Pons (tissue), 1 donor: Measurements from ENCODE around the gene PWP2.
"Not testable (repeated sequence)": the region's sequence is repeated elsewhere in the genome, so short reads cannot be mapped to it uniquely, and the experiment has no call there.

Experiments used
- DNase-seq: peaks from one replicate; pipeline ENCODE4 v3.0.0-alpha.2; 2016; ENCODE audit warnings: low spot score

PWP2 gene

DNA sequence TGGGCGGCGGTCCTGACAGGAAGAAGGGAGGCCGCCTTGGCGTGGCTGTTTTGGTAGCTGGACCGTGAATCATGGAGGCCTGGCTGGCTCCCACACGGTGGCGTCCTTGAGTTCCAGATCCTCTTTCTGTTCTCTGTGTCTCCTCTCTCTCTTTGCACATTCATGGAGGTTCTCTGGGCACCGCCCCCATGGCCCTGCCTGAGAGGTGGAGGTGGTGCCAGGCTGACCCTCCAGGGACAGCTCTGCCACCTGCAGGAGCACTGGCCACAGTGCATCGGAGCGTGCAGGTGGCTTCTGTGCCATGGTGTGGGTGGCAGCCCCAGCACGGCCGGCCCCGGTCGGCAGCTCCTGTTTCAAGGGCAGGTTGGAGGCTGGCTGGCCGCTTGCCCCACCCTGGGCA lies 30.8 kb downstream of the PWP2 start:
- not testable (repeated sequence) for DNase-seq

DNA sequence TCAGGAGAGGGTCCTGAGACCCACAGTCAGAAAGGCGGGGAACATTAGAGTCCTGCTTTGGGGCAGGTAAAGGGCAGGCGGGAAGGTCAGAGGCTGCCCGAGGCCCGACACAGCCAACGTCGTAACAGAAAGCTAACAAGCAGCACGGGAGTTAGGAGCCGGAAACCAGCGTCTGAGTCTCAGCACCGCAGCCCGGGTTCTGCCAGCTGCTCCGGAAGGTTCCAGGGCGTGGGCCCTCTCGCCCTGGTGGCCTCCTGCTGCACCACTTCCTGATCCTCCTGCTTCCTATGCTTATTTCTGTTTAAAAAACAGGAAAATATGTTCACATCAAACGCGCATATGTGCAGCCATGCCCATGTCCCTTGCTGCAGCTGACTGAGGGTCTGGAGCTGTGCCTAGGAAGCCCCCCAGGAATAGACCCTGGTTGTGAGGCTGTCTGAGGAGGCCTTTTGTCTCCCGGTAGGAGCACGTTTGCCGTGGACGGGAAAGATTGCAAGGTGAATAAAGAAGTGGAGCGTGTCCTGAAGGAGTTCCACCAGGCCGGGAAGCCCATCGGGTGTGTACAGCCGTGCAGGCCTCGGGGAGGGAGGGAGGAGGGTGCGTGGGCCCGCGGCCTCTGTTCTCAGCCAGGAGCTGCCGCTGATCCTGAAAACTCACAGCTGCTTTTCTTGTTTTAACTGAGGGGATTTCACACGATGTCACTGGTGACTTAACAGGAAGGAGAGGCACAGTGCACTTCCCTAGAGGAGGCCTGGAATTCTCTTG lies 32.8 kb downstream of the PWP2 start:
- not testable (repeated sequence) for DNase-seq

DNA sequence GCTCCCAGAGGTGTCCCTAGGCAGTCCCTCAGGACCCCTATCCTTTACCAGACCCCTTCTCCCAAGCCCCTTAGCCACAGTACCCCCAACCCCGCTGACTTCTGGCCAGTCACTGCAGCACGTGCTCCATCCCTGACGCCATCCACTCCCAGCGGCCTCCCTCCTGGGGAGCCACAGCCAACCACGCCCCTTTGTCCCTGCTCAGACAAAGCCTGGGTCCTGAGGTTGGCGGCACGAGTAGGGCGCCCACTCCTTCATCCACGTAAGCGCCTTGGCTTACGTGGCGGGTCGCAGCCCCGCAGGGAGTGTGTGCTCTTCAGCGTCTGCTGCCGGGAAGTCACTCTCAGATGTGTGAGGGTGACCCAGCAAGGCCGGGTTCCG lies 33.3 kb downstream of the PWP2 start:
- DNase-seq: not testable (repeated sequence)

DNA sequence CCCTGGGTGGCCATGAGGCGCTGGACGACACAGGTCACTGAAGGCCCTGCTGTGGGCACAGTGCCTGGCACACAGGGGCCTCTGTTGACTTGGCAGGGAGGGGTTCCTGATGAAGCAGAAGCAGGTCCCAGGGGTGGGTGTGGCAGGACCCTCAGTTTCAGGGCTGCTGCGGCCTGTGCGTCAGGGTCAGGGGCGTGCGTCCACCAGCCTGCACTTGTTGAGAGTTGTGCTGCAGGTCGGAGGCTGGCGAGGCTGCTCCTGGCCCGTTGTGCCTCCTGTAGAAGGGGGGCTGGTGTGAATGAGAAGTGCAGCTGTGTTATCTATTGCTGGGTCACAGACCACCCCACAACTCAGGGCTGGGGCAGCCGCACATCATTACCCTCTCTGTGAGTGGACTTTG lies 35.3 kb downstream of the PWP2 start:
- not testable (repeated sequence) for DNase-seq

DNA sequence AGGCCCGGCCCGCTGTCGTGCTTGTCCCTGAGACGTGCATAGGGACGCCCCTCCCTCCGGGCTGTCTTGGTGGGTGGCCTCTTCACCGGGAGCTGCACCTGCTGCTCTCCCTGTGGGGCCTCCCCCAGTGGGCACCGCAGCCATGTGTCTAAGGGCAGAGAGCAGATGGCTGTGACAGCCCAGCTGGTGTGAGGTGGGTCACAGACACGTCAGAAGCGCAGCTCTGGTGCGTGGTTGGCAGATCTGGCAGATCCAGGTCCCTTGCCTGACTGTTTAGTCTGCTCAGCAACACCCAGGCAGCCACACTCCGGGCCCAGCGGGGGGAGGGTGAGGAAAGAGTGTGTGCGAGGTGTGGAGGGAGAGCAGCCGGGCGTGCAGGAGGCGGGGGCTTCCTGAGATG lies 36.2 kb downstream of the PWP2 start:
- DNase-seq: not testable (repeated sequence)

DNA sequence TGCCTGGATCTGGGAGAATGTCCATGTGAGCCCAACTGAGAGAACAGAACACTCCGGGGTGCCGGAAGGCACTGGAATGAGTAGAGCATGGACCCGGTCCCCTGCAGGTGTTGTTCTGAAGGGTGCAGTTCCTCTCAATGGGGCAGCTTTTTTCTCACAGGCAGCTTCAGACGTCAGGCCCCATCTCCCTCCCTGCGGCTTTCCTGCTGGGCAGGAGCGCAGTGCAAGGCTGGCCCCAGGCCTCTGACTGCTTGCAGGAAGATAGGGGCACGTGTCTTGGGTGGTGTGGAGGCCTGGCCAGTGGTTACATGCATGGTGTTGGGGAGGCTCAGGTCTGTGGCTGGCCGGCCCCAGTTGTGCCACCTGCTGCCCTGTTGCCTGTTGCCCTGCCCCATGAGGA lies 36.8 kb downstream of the PWP2 start:
- not testable (repeated sequence) for DNase-seq

DNA sequence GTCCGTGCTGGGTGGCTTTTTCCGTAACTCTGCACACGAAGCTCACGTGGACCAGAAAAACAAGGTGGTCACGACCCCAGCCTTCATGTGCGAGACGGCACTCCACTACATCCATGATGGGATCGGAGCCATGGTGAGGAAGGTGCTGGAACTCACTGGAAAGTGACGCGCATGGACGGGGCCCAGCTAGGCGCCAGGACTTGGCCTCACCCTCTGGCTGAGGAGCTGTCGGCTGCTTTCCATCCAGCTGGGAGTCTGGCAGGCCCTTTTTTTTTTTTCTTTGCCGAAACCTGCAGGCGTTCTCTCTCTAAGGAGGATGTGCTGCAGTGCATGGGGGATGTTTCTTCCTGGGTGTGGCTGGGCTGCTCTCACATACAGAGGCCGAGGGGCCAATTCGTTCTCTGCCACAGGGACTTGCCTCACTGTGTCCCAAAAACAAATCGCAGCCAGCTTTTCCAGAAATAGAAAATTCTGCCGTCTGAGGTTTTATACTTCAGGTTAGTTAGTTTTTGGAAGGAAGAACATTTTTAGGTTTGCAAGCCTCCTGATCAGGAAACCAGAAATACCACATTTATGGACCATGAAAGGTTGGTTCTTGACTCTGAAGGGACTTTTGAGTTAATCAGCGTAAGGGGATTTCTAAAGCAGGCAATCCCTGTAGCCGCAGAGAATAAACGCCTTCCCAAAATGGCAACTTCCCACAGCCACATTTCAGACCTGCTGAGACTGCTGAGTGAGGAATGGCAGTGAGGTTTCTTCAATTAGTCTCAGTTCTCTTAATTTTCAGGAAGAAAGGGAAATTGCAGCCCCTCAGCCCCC lies 37.8 kb downstream of the PWP2 start:
- not testable (repeated sequence) for DNase-seq

DNA sequence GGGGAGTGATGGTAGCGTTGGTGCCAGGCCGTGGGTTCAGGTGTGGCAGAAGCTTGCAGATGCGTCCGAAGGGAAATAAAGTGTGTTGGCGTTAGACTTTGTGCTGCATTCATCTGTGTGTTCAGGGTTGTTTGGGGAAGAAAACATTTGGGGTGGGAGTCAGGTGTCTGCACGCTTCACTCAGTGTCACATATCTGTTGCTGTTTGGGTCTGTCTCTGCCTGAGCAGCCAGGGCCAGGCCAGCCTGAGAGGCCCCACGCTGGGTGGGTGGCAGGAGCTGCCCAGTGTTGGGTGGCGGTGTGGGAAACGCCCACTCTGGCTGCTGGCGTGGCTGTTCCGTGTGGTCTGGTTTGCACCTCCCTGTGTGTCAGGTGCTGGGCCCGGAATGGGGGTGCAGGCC lies 38.4 kb downstream of the PWP2 start:
- DNase-seq: not testable (repeated sequence)

DNA sequence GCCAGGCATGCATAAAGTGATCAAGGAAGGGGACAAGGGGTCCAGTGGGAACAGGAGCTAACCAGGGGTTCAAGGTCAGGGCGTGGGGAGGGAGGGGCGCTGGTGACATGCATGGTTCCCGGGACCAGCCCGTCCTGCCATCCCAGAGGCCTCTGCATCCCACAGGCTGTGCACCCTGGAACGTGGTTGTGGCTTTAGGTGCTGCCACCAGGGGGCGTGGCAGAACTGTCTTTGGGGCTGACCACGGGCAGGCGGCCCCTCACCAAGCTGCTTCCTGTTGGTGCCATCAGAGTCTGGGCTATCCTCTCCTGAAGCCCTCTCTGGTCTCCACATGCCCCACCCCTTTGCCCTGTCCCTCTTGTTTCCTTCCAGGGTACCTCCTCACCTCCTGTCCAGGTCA lies 39.9 kb downstream of the PWP2 start:
- DNase-seq: not testable (repeated sequence)

DNA sequence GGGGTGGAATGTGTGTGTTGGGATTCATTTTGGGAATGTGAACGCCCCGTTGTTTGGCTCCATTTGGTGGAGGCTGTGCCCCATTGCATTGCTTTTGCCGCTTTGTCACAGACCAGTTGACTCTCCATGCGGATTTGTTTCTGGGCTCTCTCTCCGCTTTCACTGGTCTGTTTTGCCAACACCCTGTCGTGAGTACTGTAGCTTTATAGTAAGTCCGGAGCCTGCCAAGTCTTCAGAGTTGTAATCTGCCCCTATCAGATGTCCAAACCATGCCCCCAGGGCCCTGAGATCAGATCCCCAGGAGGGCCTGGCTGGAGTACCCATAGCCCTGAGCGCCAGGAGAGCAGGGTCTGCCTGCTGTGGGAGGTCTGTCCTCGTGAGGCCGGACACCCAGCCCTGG lies 43.1 kb downstream of the PWP2 start:
- DNase-seq: not testable (repeated sequence)

DNA sequence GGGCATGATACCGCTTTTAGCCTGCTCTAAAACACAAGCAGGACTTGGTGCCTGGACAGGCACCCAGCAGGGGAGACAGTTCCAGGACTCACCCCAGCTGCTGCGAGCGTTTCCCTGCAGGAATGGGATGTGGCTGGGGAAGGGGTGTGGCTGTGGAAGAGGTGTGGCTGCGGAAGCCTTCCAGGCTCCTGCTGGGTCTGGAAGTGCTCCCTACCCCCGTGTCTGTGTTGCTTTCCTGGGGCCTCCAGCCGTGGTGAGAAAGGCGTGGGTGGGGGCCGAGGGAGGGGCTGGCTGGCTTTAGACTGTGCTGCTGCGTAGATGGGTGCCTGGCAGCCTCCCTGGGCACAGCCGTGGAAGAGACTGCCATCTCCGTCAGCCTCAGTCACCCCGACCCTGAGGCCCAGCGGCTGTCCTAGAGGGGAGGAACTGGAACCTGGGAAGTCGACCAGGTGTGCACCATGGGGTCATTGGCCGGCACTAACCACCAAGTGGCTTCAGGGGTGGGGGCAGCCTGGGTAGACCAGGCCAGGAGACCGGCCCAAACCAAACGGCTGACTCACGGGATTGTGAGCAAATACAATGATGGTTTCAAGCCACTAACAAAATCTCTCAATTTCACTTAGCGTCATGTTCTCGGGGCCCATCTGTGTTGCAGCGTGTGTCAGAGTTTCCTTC lies 46.2 kb downstream of the PWP2 start:
- not testable (repeated sequence) for DNase-seq

DNA sequence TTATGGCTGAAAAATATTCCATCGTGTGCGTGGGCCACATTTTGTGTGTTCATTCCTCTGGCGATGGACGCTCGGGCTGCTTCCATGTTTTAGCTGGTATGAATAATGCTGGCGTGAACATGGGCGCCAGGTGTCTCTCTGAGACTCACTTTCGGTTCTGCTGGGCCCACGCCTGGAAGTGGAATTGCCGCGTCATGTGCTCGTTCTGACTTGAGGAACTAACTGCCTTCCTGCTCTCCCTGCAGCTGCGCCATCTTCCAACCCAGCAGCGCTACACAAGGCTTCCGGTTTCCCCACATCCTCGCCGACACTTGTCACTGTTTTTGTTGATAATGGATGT lies 46.7 kb downstream of the PWP2 start:
- DNase-seq: not testable (repeated sequence)

DNA sequence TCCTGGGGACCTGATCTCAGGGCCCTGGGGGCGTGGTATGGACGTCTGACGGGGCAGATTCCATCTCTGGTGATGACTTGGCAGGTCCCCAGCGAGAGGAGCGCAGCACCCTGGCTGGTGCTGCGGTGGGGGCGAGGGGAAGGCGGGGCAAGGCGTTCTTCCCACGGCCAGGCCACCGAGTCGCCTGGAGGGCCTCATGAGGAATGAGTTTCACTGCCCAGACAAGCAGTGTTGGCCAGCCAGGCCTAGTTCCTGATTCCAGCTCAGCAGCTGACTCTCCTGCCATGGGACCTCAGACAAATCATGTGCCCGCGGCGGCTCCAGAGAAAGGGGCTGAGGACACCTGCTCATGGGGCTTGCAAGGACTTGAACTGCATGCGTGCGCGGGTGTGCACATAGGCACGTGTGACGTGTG lies 47.6 kb downstream of the PWP2 start:
- DNase-seq: not testable (repeated sequence)

DNA sequence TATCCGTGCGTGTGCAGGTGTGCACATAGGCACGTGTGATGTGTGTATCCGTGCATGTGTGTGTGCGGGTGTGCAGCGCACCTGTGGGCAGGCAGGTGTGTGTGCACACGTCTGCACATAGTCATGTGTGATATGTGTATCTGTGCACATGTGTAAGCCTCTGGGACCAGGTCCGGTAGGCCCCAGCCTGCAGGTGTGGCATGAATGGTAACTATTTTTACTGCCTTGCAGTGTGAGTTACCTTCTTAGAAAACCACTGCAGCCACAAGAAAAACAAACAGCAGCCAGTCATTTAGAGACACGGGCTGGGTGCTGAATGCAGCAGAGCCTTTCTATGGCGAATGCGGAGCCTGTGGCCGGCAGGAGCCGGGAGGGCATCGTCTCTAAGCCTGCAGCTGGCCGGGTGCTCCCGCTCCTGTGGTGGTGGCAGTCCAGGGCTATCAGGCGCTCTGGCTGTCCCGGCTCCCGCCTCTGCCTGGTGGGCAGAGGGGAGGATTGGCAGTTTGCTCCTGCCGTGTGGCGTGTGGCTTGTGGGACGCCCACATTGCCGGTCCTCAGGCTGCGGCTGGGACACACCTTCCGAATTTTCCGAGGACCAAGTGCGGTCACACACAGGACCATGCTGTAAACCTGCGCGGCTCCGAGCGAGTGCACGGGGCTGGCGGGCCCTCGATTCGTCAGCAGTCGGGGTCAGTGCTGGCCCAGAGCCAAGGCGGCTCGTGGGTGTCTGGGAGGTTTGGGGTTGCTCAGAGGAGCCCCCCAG lies 48.2 kb downstream of the PWP2 start:
- not testable (repeated sequence) for DNase-seq

DNA sequence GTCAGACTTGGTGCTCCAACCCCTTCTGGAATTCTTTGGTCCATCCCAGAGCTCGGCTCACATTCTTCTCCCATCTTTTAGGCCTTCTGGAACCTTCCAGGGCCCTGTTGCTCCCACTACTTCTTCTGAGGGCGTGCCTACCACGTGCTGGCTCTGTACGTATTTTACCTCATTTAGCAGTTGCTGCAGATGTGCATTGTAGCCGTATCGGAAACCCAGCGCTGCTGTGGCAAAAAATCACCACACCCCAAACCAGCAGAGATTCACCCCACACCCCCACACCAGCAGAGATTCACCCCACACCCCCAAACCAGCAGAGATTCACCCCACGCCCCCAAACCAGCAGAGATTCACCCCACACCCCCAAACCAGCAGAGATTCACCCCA lies 48.8 kb downstream of the PWP2 start:
- DNase-seq: not testable (repeated sequence)

DNA sequence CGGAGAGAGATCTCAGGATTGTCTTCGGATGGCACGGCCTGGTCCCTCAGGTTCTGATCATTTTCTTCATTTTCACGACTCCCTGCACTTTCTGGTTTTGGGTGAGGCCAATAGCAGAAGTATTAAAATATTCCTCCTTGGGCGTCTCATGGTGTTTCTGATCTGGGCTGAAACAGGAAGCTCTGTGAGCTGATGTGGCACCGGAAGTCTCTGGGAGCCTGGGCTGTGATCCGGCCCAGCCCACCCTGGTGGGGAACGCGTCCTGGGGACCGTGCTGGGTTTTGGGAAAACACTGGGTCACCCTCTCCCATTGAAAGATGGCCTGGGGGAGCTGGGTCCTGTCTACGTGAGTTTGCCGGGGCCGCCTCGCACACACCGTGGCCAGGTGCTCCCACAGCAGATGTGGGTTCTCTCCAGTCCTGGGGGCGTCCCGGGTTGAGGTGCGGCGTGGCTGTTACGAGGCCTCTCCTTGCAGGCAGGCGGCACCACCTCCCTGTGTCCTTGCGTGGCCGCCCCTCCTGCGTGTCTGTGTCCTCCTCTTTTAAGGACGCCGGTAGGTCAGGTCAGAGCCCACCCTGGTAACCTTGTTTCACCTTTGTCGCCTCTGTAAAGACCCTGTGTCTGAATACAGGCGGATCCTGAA lies 50.4 kb downstream of the PWP2 start:
- DNase-seq: not testable (repeated sequence)

DNA sequence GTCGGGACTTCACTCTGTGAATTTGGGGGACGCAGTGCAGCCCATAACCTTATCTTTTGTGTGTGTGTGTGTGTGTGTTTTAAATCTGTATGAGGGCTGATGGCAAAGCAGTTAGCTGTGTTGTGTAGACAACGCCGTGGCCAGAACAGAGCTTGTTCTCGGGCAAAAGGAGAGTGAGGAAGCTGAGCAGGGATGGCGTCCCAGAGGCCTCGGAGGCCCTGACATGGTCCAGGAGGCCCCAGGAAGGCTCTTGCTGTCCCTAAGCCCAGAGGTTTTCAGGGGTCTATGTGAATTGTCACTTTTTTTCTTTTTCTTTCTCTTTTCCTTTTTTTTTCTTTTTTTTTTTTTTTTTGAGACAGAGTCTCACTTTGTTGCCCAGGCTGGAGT lies 50.9 kb downstream of the PWP2 start:
- not testable (repeated sequence) for DNase-seq

DNA sequence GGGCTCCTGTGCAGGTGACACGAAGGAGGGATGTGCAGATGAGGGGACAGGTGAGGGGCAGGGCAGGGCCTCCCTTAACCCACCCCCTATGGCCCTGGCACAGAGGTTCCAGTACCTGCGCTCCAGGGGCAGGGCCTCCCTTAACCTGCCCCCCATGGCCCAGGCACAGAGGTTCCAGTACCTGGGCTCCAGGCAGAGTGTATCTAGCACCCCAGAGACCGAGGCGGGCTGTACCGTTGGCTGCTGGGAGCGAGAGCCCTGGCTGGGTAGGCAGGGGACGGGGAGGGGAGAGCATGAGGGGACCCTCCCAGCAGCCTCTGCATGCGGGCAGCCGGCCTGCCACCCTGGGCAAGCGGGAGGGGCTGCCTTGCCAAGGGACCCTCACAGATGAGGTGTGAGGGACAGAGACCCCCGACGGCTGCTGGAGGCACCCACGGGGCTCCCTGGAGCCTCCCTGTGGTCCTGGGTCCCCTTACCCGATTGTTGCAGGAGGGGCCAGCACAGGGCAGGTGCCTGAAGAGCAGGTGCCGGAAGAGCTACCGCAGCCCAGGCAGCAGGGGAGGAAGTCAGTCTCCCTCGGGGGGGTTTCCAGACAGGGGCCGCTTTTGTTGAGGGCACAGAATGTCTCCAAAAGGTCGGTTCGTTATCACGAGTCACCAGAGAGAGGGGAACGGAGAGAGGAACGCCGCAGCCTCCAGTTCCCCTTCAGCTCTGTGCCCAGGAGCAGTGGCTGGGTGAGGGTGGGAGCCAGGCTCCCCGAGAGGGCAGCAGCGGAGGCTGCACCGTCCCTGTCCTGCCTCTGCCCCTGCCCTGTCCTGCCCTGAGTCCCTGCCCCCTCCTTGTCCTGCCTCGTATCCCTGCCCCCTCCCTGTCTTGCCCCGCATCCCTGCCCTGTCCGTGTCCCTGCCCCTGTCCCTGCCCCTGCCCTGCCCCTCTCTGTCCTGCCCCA lies 52.4 kb downstream of the PWP2 start:
- not testable (repeated sequence) for DNase-seq

DNA sequence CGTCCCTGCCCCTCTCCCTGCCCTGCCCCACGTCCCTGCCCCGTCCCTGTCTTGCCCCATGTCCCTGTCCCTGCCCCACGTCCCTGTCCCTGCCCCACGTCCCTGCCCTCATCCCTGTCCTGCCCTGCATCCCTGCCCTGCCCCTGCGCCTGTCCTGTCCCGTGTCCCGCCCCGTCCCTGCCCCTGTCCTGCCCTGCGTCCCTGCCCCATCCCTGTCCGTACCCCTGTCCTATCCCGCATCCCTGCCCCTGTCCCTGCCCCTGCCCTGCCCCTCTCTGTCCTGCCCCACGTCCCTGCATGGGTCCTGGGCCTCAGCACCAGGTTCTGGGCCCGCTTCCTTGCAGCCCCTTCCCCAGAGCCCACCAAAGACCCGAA lies 53.1 kb downstream of the PWP2 start:
- not testable (repeated sequence) for DNase-seq

DNA sequence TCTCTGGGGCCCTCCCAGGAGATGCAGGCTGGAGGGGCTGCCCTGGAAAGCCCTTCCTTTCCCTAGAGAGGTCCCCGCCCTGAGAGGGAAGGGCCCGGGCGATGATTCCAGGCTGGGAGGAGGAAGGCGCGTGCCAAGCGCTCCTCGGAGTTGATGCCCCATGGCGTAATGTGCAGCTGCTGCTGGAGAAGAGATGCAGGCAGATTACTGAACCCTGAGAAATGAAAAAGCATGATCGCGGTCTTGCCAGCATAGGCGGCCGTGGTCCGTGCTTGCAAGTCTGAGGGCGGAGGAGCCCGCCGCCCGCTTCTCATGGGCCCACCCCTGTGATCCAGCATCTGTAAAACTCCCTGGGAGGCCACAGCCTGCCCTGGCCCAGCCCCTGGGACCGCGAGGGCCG lies 53.6 kb downstream of the PWP2 start:
- not testable (repeated sequence) for DNase-seq
